K562 (cell line): ENCODE results near the gene IKZF3.

Source experiments
- CEBPB ChIP-seq: fragments of 450-650 bp; IDR thresholded peaks from 2 replicates; pipeline ENCODE4 v1.6.1; 2016; ENCODE audit warnings: missing genetic modification characterization, missing compliant biosample characterization
- CTCF ChIP-seq, 3 experiments: IDR thresholded peaks in 2 of 3; conservative IDR thresholded peaks in 1 of 3; 2 replicates each; pipeline ENCODE4 v1.5.1; 2011 to 2012; ENCODE audit warnings: low read length in 3 of 3, mild to moderate bottlenecking in 3 of 3, control low read depth in 2 of 3, improper control_type of control experiment in 1 of 3, inconsistent platforms in 1 of 3, low read depth in 1 of 3, mixed read lengths in 1 of 3, moderate library complexity in 1 of 3; ENCODE audit not compliant: insufficient read depth in 2 of 3
- EZH2 ChIP-seq: IDR thresholded peaks from 2 replicates; pipeline ENCODE4 v1.6.1; 2012; ENCODE audit warnings: low read depth, mild to moderate bottlenecking, inconsistent platforms, low read length, borderline replicate concordance
- IRF1 ChIP-seq: sonication (generic); formaldehyde crosslinking; IDR thresholded peaks from 2 replicates; pipeline ENCODE4 v1.8.0; 2022; ENCODE audit warnings: missing genetic modification reagents, mild to moderate bottlenecking, borderline replicate concordance
- PURB ChIP-seq: sonication (generic); formaldehyde crosslinking; IDR thresholded peaks from 2 replicates; pipeline ENCODE4 v1.9.0; 2021; ENCODE audit warnings: low read depth, mild to moderate bottlenecking, missing genetic modification reagents
- TRIM24 ChIP-seq, 2 experiments: fragments of 450-650 bp; IDR thresholded peaks; 2 replicates each; pipeline ENCODE4 v1.6.1; 2016
- ZNF77 ChIP-seq: fragments of 250-450 bp; sonication (Bioruptor Pico); IDR thresholded peaks from 2 replicates; pipeline ENCODE4 v1.5.0; 2020

GRCh38 chr17:39838784-39839183 is 25.3 kb downstream of the IKZF3 start:
- TF ChIP-seq CTCF (IDR thresholded peaks at IDR 0.05 in 2 of 3, conservative IDR thresholded peaks at IDR 0.05 in 1 of 3; ENCODE audit: insufficient read depth in 2 of 3, low read depth in 1 of 3, low read length in 3 of 3): no peak
- TF ChIP-seq ZNF77 (CRISPR knock-in tag): no peak
- no peak for TF ChIP-seq TRIM24 (IDR thresholded peaks at IDR 0.05)
- TF ChIP-seq EZH2: no peak
- TF ChIP-seq IRF1 (CRISPR knock-in tag): no peak
- TF ChIP-seq CEBPB: no peak
- no peak for TF ChIP-seq PURB (CRISPR knock-in tag)
